WERI-Rb-1 (cell line): ENCODE results near the gene LMF2.

Source experiments
- DNase-seq: peaks from one replicate; pipeline ENCODE4 v3.0.0-alpha.2; 2020
- H3K27ac ChIP-seq: fragments of 250-450 bp; sonication (Bioruptor Pico); 2 replicates; pipeline ENCODE4 v1.5.1; 2020; ENCODE audit warnings: mild to moderate bottlenecking, moderate library complexity
- H3K27me3 ChIP-seq: fragments of 250-450 bp; sonication (Bioruptor Pico); 2 replicates; pipeline ENCODE4 v1.5.1; 2021; ENCODE audit warnings: mild to moderate bottlenecking, low read depth, moderate library complexity; ENCODE audit not compliant: insufficient read depth, severe bottlenecking
- H3K36me3 ChIP-seq: fragments of 250-450 bp; sonication (Bioruptor Pico); 2 replicates; pipeline ENCODE4 v1.5.1; 2020; ENCODE audit warnings: mild to moderate bottlenecking, moderate library complexity
- H3K4me3 ChIP-seq: 2 replicates; pipeline ENCODE4 v1.5.1; 2011; ENCODE audit warnings: low read depth, mild to moderate bottlenecking, control low read depth, low read length
- H3K9me3 ChIP-seq: fragments of 250-450 bp; sonication (Bioruptor Pico); 2 replicates; pipeline ENCODE4 v1.5.1; 2021; ENCODE audit warnings: mild to moderate bottlenecking, moderate library complexity; ENCODE audit not compliant: severe bottlenecking
- TF ChIP-seq, protein P1 (sequence below): IDR thresholded peaks from 2 replicates; pipeline ENCODE4 v1.5.1; 2011; ENCODE audit warnings: low read depth, mild to moderate bottlenecking, control low read depth, inconsistent platforms, low read length

The LMF2 gene

DNA sequence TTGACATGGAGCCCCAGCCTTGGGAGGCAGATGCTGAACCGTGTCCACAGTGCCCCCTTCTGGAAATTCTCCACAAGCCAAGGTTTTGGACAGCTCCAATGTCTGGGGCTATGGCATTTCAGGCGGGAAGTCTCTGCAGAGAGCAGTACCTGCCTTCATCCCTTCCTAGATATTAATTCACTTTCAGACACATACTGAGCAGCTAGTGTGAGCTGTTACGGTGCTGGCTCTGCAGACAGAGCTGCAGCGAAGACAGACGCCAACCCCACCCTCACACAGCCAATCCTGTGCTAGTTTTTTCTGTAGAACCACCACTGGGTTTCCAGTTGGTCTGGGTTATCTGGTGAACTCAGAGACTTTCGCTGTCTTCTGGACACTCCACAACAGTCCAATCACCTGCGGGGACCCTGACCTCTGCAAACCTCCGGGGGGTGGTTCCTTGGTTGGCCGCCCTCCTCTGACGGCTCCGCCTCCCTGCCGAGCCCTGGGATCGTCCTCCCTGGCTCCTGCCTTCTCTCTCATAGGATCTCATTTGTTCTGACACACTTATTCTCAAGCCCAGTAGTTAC lies 9.1 kb downstream of the LMF2 start:
- TF ChIP-seq, protein P1, sequence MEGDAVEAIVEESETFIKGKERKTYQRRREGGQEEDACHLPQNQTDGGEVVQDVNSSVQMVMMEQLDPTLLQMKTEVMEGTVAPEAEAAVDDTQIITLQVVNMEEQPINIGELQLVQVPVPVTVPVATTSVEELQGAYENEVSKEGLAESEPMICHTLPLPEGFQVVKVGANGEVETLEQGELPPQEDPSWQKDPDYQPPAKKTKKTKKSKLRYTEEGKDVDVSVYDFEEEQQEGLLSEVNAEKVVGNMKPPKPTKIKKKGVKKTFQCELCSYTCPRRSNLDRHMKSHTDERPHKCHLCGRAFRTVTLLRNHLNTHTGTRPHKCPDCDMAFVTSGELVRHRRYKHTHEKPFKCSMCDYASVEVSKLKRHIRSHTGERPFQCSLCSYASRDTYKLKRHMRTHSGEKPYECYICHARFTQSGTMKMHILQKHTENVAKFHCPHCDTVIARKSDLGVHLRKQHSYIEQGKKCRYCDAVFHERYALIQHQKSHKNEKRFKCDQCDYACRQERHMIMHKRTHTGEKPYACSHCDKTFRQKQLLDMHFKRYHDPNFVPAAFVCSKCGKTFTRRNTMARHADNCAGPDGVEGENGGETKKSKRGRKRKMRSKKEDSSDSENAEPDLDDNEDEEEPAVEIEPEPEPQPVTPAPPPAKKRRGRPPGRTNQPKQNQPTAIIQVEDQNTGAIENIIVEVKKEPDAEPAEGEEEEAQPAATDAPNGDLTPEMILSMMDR: peak; percentile 78
- Histone ChIP-seq H3K27me3 (no peaks in the 10 kb centered on the region), H3K27ac (peak overlapping the region; percentile 58), H3K36me3 (peaks cover 12% of the 10 kb centered on the region; the same call in 1 of the 2 replicates), H3K4me3 (peak overlapping the region; percentile 29), H3K9me3 (no peaks in the 10 kb centered on the region)
- DNase-seq: peak; percentile 85

DNA sequence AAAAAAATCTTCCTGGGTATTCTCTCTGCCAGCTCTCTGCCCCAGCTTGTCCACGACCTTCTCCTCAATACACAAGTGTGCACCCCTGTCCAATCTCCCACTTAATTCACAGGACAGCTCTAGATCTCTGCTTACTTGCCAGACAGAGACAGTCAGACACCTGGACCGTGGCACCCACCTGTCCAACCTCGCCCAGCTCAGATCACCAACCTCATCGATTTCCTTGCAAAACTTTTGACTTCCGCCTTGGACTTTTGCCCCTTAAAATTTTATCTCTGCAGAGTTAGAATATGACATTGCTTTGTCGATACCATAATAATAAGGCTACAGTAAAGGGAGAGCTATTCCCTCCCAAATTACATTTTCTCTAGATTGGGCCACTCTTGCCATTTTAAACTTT lies 10.4 kb downstream of the LMF2 start:
- Histone ChIP-seq H3K9me3 (no peaks in the 10 kb centered on the region), H3K4me3 (no peak overlapping the region), H3K27me3 (no peaks in the 10 kb centered on the region), H3K27ac (no peak overlapping the region), H3K36me3 (0 out of 2 replicates have a peak, but pooled peaks cover 2% of the 10 kb centered on the region)
- no peak for DNase-seq
- TF ChIP-seq, protein P1: no peak

DNA sequence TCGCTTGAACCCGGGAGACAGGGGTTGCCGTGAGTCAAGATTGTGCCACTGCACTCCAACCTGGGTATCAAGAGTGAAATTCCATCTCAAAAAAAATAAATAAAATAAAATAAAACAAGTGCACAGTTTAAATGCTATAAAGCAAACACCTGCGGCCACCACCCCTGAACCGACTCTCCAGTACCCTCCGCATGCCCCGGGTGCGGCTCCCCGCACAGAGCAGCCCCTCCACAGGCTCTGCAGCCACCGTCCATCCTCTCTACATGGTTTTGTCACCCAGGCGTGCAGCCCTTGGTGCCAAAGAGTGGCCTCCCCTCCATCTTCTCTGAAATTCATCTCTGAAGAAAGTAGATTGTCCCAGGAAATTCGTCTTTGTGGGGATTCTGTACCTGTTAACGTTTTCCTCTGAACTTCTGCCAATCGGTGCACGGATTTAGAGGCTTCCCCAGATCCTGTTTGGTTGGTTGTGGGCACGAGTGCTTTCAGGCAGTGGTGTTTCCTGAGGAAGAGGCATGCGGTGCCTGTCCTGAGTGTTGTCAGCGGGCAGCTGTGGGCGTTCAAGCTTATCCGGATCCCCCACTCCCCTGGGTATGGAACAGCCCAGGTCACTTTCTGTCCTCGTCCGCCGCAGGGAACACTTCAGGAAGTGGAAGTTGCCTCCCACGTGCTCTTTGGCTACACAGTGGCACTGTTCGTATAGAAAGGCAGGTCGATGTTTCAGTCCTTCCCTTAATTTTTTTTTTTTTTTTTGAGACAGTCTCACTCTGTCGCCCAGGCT lies 16.8 kb downstream of the LMF2 start:
- H3K4me3 ChIP-seq: no peak overlapping the region
- no peaks in the 10 kb centered on the region for H3K27me3 ChIP-seq
- no peaks in the 10 kb centered on the region for H3K36me3 ChIP-seq
- H3K9me3 ChIP-seq: no peaks in the 10 kb centered on the region
- no peak overlapping the region for H3K27ac ChIP-seq
- TF ChIP-seq, protein P1: no peak
- DNase-seq: no peak

DNA sequence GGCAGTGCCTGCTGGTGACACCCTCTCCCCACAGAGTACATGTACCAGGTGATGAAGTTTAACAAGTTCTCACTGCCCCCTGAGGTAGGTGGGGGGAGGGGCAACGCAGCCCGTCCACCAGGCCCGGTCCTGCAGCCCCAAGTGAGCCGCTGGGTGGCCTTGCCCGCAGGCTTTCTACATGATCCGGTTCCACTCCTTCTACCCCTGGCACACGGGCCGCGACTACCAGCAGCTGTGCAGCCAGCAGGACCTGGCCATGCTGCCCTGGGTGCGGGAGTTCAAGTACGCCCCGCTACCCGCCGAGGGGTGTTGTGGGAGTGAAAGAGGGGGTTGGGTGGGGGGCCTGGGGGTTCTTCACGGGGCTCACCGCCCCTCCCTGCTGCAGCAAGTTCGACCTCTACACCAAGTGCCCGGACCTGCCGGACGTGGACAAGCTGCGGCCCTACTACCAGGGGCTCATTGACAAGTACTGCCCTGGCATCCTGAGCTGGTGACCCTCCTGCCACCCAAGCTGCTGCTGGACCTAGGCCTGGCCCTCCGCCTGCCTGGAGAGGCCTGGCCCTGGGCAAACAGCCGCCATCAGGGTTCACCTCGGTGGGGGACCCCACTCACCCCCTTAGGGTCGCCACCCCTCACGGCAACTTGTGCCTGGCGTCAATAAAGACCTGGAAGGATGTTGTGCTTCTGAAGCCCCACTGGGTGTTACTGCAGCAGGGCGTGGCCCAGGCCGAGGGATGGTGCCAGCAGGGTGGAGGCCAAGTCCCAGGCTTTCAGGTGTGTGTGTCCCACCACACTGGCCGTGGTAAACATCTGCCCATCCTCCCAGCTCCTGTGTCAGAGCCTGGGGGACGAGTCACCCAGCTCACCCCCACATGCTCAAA lies 17.9 kb downstream of the LMF2 start:
- TF ChIP-seq, protein P1: no peak
- H3K27ac ChIP-seq: no peak overlapping the region
- no peak for DNase-seq
- H3K36me3 ChIP-seq: no peaks in the 10 kb centered on the region
- no peaks in the 10 kb centered on the region for H3K9me3 ChIP-seq
- H3K27me3 ChIP-seq: no peaks in the 10 kb centered on the region
- H3K4me3 ChIP-seq: no peak overlapping the region

DNA sequence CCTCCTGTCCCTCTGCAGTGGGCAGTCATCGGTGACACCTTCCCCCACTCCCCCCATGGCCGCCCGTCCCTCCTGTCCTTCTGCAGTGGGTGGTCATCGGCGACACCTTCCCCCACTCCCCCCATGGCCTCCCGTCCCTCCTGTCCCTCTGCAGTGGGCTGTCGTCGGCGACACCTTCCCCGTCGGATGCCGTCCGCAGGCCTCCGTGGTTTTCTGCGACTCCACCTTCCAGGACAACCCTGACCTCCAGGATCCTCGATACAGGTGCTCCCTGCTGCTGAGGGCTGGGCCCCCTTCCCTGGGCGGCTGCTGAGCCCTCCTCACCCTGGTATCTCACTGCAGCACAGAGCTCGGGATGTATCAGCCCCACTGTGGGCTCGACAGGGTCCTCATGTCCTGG lies 18.6 kb downstream of the LMF2 start:
- H3K36me3 ChIP-seq: no peaks in the 10 kb centered on the region
- H3K4me3 ChIP-seq: no peak overlapping the region
- H3K27ac ChIP-seq: no peak overlapping the region
- TF ChIP-seq, protein P1: no peak
- H3K27me3 ChIP-seq: no peaks in the 10 kb centered on the region
- no peak for DNase-seq
- H3K9me3 ChIP-seq: no peaks in the 10 kb centered on the region
